Ishikawa (cell line): ENCODE results near the gene SLC35C1.

Source experiments
- CREB1 ChIP-seq: IDR thresholded peaks from 2 replicates; pipeline ENCODE4 v1.6.1; 2012; ENCODE audit warnings: low read depth
- EP300 ChIP-seq: IDR thresholded peaks from 2 replicates; pipeline ENCODE4 v1.6.1; 2012; ENCODE audit warnings: borderline replicate concordance
- FOXM1 ChIP-seq: IDR thresholded peaks from 2 replicates; pipeline ENCODE4 v1.6.1; 2012; ENCODE audit warnings: low read depth, borderline replicate concordance
- RAD21 ChIP-seq: IDR thresholded peaks from 2 replicates; pipeline ENCODE4 v1.6.1; 2012; ENCODE audit warnings: low read depth
- TAF1 ChIP-seq: IDR thresholded peaks from 2 replicates; pipeline ENCODE4 v1.6.1; 2012; ENCODE audit warnings: low read depth, mild to moderate bottlenecking
- ZBTB7A ChIP-seq: IDR thresholded peaks from 2 replicates; pipeline ENCODE4 v1.6.1; 2012; ENCODE audit warnings: low read depth

GRCh38 chr11:45788887-45789286 lies 16.1 kb upstream of the SLC35C1 start:
- TF ChIP-seq ZBTB7A = no peak
- no peak for TF ChIP-seq RAD21
- TF ChIP-seq FOXM1 = no peak
- no peak for TF ChIP-seq TAF1
- no peak for TF ChIP-seq CREB1
- no peak for TF ChIP-seq EP300
